B cell (primary cell): ENCODE results near the gene ZNF521. TPM values are rescaled to one million over a fixed set of nuclear protein-coding genes. Genes with fewer than 3 reads are reported as not detected.

Source experiments
- ATAC-seq: fragments of 200-7000 bp; cut with Tn5 transposase; one replicate; pipeline ENCODE4 v1.10.0; 2021; ENCODE audit warnings: low read depth, mild to moderate bottlenecking, moderate number of reproducible peaks, moderate library complexity
- CTCF ChIA-PET: fragments of 350-600 bp; sonication (Branson Sonifier 250); formaldehyde crosslinking; loops from one replicate; lab custom pipeline; 2021; ENCODE audit warnings: antibody characterized with exemption, inconsistent platforms; lab: Charles Lee
- POLR2A ChIA-PET: fragments of 350-600 bp; sonication (Branson Sonifier 250); formaldehyde crosslinking; loops from one replicate; lab custom pipeline; 2021; ENCODE audit warnings: antibody characterized with exemption; lab: Charles Lee
- DNase-seq: peaks from one replicate; pipeline ENCODE4 v3.0.0; 2013
- H2AFZ ChIP-seq: 2 replicates; pipeline ENCODE4 v1.6.1; 2012; ENCODE audit warnings: mild to moderate bottlenecking, low read depth, low read length; ENCODE audit not compliant: insufficient read depth, poor library complexity, severe bottlenecking
- H3K27ac ChIP-seq, 2 donors: 1 replicate in 1 of 2; 2 replicates in 1 of 2; pipeline ENCODE4 v1.5.1; 2012 to 2013; ENCODE audit warnings: low read length in 2 of 2, mild to moderate bottlenecking in 2 of 2, moderate library complexity in 1 of 2
- H3K27me3 ChIP-seq, 4 experiments: fragments of 200-600 bp in 1 of 4; sonication (generic) in 1 of 4; replicated peaks in 1 of 4; 1 replicate in 2 of 4; 2 replicates in 2 of 4; pipeline versions ENCODE4 v1.6.1 to v1.7.0; 2013 to 2016; ENCODE audit warnings: low read length in 3 of 4, mild to moderate bottlenecking in 2 of 4, mixed read lengths in 1 of 4, moderate library complexity in 1 of 4; ENCODE audit not compliant: insufficient read depth in 4 of 4, control insufficient read depth in 3 of 4; ENCODE audit errors: control extremely low read depth in 1 of 4
- H3K36me3 ChIP-seq, 2 experiments: replicated peaks in 1 of 2; 1 replicate in 1 of 2; 2 replicates in 1 of 2; pipeline versions ENCODE4 v1.6.1 to v1.7.1; 2013; ENCODE audit warnings: low read length in 1 of 2; ENCODE audit not compliant: insufficient read depth in 2 of 2, control insufficient read depth in 1 of 2; ENCODE audit errors: control extremely low read depth in 1 of 2, extremely low read depth in 1 of 2
- H3K4me1 ChIP-seq, 2 donors: fragments of 200-600 bp in 1 of 2; sonication (generic) in 1 of 2; 1 replicate in 1 of 2; 2 replicates in 1 of 2; pipeline versions ENCODE4 v1.5.1 to v1.6.1; 2013 to 2017; ENCODE audit warnings: low read length in 2 of 2; ENCODE audit not compliant: control insufficient read depth in 2 of 2, insufficient read depth in 2 of 2
- H3K4me2 ChIP-seq: replicated peaks from 2 replicates; pipeline ENCODE3; 2012; ENCODE audit warnings: mild to moderate bottlenecking, low read depth, low read length; ENCODE audit not compliant: poor library complexity, severe bottlenecking
- H3K4me3 ChIP-seq, 5 experiments: fragments of 200-600 bp in 1 of 5; sonication (generic) in 1 of 5; 1 replicate in 3 of 5; 2 replicates in 2 of 5; pipeline versions ENCODE4 v1.5.1 to v1.7.0; 2011 to 2016; ENCODE audit warnings: low read length in 4 of 5, mild to moderate bottlenecking in 4 of 5, low read depth in 2 of 5, control low read depth in 1 of 5, moderate library complexity in 1 of 5; ENCODE audit not compliant: insufficient read depth in 1 of 5; ENCODE audit errors: control extremely low read depth in 1 of 5, extremely low read depth in 1 of 5
- H3K79me2 ChIP-seq: fragments of 200-600 bp; sonication (generic); one replicate; pipeline ENCODE4 v1.6.0; 2016; ENCODE audit warnings: low read length; ENCODE audit not compliant: control insufficient read depth, insufficient read depth
- H3K9ac ChIP-seq: fragments of 200-600 bp; sonication (generic); 2 replicates; pipeline ENCODE4 v1.6.1; 2017; ENCODE audit warnings: mild to moderate bottlenecking, low read length, moderate library complexity
- H3K9me3 ChIP-seq, 3 donors: one replicate each; pipeline versions ENCODE4 v1.6.1 to v1.7.1; 2013; ENCODE audit warnings: low read length in 2 of 3; ENCODE audit not compliant: control insufficient read depth in 2 of 3, insufficient read depth in 1 of 3; ENCODE audit errors: control extremely low read depth in 1 of 3
- H4K20me1 ChIP-seq: 2 replicates; pipeline ENCODE4 v1.6.0; 2012; ENCODE audit warnings: mild to moderate bottlenecking, low read length; ENCODE audit not compliant: insufficient read depth, control insufficient read depth, poor library complexity, severe bottlenecking
- H3K27ac Mint-ChIP-seq: one replicate; pipeline ENCODE4 v1.8.0; 2021; ENCODE audit warnings: mixed read lengths
- H3K27me3 Mint-ChIP-seq: one replicate; pipeline ENCODE4 v1.8.0; 2021; ENCODE audit warnings: mixed read lengths
- H3K4me1 Mint-ChIP-seq: one replicate; pipeline ENCODE4 v1.8.0; 2021; ENCODE audit warnings: mixed read lengths
- H3K4me3 Mint-ChIP-seq: one replicate; pipeline ENCODE4 v1.8.0; 2021; ENCODE audit warnings: mixed read lengths
- H3K9me3 Mint-ChIP-seq: one replicate; pipeline ENCODE4 v1.8.0; 2022; ENCODE audit warnings: mixed read lengths; ENCODE audit not compliant: insufficient read depth
- EZH2 ChIP-seq: IDR thresholded peaks from 2 replicates; pipeline ENCODE4 v1.6.1; 2012; ENCODE audit warnings: borderline replicate concordance, low read depth, mild to moderate bottlenecking, moderate library complexity, low read length; ENCODE audit not compliant: insufficient read depth, poor library complexity, severe bottlenecking
- WGBS: methylation state at CpG from one replicate; pipeline ENCODE4 v1.1.5; 2013; ENCODE audit warnings: missing lambda C conversion rate; ENCODE audit not compliant: insufficient coverage; 5-methylcytosine and 5-hydroxymethylcytosine counted together
- intact Hi-C: fragments of 100-400 bp; cut with micrococcal nuclease; formaldehyde crosslinking; loops from one replicate; pipeline ENCODE4 v1.10.0; 2022
- polyA plus RNA-seq: library from polyadenylated mRNA; depleted of rRNA; stranded (reverse); fragments of >200 nt; gene quantifications from 2 replicates; pipeline ENCODE4 v1.2.3, GENCODE V29; 2012
- total RNA-seq, 2 donors: library from RNA; stranded (reverse); fragments of 120-200 nt in 1 of 2; gene quantifications; 1 replicate in 1 of 2; 2 replicates in 1 of 2; pipeline versions ENCODE4 v1.2.3 to v1.2.4, GENCODE V29; 2013 to 2022
- TF ChIP-seq, protein P1 (sequence below): fragments of 200-600 bp; IDR thresholded peaks from one replicate; pipeline ENCODE4 v1.8.0; 2022; ENCODE audit warnings: antibody characterized with exemption, mild to moderate bottlenecking

The ZNF521 gene
- total and polyA plus RNA-seq, 2 donors (not counting 1 experiment from before 2014, with no cell fraction given) = 0.04 to 9.0 TPM

DNA sequence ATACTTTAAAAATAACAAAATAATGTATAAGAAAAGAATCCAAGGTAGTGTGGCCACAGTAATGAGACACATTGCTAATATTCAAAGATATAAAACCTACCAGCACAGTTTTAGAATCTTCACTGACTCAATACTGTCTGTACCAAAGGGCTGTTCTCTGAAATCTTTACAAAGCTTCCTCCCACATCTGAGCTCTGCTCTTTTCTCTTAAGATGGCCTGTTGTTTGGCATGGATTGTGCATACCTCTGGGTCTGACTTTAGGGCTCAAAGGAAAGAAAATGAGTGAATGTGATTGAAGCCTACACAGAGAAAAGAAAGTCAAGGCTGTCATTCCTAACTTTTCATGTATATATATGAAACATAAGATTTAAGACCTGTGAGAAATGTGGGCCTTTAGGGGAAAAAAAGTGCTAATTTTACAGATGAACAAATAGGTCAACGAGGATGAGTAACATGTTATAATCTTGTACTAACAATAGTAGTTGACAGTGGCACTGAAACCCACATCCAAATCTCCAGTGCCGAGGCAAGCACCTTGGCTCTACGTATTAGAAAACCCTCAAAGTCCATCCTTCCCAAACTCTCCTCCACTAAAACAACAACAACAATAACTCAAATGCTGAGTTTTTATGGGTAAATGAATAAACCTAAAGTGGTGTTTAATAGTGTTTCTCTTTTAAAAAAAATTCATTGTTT lies 114.2 kb downstream of the ZNF521 start:
- POLR2A ChIA-PET = no interaction called here
- Histone ChIP-seq H3K4me1 (no peaks in the 10 kb centered on the region), H2AFZ (no peak overlapping the region), H4K20me1 (no peaks in the 10 kb centered on the region), H3K36me3 (no peaks in the 10 kb centered on the region), H3K9me3 (no peaks in the 10 kb centered on the region), H3K27me3 (peaks cover 0 to 2% (median 0%) of the 10 kb centered on the region in 4 experiments), H3K79me2 (no peaks in the 10 kb centered on the region), H3K9ac (no peak overlapping the region), H3K27ac (no peak overlapping the region), H3K4me2 (no peak overlapping the region), H3K4me3 (no peak overlapping the region)
- no peaks in the 10 kb centered on the region for H3K9me3 Mint-ChIP-seq
- H3K27ac Mint-ChIP-seq = no peak overlapping the region
- no peak for ATAC-seq
- CTCF ChIA-PET = no interaction called here
- TF ChIP-seq, protein P1, sequence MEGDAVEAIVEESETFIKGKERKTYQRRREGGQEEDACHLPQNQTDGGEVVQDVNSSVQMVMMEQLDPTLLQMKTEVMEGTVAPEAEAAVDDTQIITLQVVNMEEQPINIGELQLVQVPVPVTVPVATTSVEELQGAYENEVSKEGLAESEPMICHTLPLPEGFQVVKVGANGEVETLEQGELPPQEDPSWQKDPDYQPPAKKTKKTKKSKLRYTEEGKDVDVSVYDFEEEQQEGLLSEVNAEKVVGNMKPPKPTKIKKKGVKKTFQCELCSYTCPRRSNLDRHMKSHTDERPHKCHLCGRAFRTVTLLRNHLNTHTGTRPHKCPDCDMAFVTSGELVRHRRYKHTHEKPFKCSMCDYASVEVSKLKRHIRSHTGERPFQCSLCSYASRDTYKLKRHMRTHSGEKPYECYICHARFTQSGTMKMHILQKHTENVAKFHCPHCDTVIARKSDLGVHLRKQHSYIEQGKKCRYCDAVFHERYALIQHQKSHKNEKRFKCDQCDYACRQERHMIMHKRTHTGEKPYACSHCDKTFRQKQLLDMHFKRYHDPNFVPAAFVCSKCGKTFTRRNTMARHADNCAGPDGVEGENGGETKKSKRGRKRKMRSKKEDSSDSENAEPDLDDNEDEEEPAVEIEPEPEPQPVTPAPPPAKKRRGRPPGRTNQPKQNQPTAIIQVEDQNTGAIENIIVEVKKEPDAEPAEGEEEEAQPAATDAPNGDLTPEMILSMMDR = no peak
- TF ChIP-seq EZH2 = no peak
- no CpG with 5 or more reads among the region's 3 CpGs for WGBS
- DNase-seq = no peak
- no peaks in the 10 kb centered on the region for H3K27me3 Mint-ChIP-seq
- H3K4me3 Mint-ChIP-seq = no peak overlapping the region
- intact Hi-C loops = no loop called here
- H3K4me1 Mint-ChIP-seq = no peaks in the 10 kb centered on the region

DNA sequence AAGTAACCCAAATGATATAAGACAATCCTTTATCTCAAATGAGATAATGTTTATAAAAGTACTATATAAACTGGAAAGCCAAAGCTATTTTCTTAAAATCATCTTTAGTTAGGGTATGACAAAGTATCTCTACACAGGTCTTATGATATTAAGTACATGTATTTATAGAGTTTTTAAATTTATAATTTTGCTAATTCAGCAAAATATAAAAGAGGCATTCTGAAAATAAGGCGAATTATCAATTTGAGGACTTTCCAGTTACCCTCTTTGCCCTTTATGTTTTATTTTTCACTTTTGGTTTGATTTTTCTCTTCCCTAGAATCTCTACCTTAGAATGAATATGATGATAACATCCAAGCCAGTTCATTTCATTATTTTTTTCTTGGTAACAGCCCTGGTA lies 115.2 kb downstream of the ZNF521 start:
- Histone ChIP-seq H3K4me2 (no peak overlapping the region), H3K9ac (no peak overlapping the region), H3K27me3 (peaks cover 0 to 2% (median 0%) of the 10 kb centered on the region in 4 experiments), H3K4me1 (no peaks in the 10 kb centered on the region), H3K4me3 (no peak overlapping the region), H3K79me2 (no peaks in the 10 kb centered on the region), H3K9me3 (no peaks in the 10 kb centered on the region), H3K36me3 (no peaks in the 10 kb centered on the region), H4K20me1 (no peaks in the 10 kb centered on the region), H3K27ac (no peak overlapping the region), H2AFZ (no peak overlapping the region)
- no peaks in the 10 kb centered on the region for H3K9me3 Mint-ChIP-seq
- WGBS = no CpG with 5 or more reads among the region's 1 CpG
- ChIA-PET CTCF (no interaction called here), POLR2A (no interaction called here)
- no peaks in the 10 kb centered on the region for H3K4me1 Mint-ChIP-seq
- intact Hi-C loops = no loop called here
- no peak overlapping the region for H3K4me3 Mint-ChIP-seq
- ATAC-seq (no peak), DNase-seq (no peak)
- TF ChIP-seq, protein P1 = no peak
- TF ChIP-seq EZH2 = no peak
- no peak overlapping the region for H3K27ac Mint-ChIP-seq
- no peaks in the 10 kb centered on the region for H3K27me3 Mint-ChIP-seq
